Measurements from ENCODE around the gene MYO1G.
A peak's percentile ranks its signal among the peaks of the same experiment; 100 is the strongest.

MYO1G gene

DNA sequence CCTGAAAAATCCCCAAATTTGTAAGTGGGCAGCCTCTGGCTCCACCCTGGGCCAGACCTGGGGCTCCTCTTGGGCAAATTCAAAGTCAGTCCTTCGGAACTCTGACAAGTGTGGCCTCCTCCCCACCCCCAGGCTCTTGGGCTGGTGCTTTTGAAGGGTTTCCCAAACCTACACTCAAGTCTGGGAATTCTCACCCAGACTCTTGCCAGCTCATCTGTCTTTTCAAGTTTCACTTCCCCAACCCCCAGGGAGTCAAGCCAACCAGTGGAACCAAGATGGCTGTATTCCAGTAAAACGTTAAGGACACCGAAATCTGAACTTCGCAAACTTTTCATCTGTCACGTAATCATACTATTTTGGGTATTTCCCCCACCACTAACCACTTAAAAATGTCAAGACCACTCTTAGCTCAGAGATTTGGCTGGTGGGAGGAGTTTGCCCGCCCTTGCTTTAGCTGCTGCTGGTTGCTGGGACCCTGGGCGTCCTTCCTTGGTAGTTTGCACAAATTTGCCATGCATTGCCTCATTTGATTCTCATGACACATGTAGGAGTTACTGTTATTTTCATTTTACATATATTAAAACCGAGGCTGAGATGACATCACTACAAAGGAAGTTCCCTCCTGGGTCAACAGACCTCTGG lies 1.7 kb upstream of the MYO1G start:
- DNase-seq (ENCODE audit: low spot score): peak; percentile 72

DNA sequence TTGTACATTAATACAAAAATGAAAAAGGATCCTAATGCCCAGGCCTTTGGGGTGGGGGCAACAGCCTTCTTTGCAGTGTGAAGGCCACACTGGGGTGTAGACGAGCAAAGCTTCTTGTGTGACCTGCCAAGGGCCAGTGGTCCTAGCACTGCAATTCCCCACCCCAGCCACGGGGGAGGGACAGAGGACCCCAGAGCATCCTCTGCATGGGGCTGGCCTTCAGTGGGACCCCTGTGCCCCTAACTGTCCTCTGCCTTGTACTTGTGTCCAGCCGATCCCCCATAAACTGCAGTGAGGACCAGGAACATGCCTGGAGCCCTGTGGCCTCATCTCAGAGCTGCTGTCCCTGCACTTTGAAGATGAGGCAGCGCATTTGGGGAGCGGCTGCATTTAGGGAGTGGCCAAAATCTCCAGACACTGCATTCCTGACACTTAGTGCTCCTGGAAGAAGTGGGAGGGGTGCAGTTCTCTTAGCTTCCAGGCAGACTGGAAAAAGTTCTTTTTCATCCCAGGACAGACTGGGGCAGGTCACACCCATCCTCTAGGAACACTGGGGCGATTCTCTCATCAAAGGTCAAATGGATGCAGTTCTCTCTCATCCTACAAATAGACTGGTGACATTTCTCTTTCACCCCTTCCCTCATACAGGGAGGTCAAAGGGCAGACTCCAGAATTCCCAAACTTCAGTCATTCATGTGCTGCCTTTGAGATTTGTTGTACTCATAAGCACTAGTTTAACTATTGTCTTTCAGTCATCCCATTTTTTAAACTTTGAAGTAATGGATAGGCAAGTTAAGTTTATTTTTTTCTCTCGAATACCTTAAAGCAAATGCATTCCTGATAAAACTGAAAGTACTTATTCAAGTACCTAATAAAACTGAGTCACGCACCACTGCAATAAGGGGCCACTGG lies 922 bp upstream of the MYO1G start:
- no peak for DNase-seq (ENCODE audit: low spot score)

- DNase-seq (ENCODE audit: low spot score): no peak
Observed at GRCh38 chr7:44977959-44978335, 868 bp downstream of the MYO1G start.

- peak; percentile 87 for DNase-seq (ENCODE audit: low spot score)
Observed at GRCh38 chr7:44977304-44977958, 1.4 kb downstream of the MYO1G start.

DNA sequence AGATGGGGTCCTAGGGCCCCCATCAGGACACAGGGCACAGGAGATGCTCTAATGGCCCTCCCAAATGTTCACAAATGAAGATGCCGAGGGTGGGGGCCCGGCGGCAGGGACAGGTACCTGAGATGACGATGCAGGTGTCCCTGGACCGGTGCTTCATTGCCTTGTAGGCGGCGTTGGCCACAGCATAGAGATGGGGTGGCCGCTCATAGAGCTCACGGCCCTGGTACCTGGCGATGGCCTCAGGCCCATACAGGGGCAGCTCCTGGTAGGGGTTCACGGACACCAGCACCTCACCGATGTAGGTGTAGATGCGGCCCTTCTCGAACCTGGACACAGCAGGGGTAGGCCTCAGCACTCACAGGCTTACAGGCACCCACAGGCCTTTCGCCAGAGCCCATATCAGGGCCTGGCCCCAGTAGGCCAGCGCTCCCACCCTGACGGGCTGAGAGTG lies 2.0 kb downstream of the MYO1G start:
- no peak for DNase-seq (ENCODE audit: low spot score)

DNA sequence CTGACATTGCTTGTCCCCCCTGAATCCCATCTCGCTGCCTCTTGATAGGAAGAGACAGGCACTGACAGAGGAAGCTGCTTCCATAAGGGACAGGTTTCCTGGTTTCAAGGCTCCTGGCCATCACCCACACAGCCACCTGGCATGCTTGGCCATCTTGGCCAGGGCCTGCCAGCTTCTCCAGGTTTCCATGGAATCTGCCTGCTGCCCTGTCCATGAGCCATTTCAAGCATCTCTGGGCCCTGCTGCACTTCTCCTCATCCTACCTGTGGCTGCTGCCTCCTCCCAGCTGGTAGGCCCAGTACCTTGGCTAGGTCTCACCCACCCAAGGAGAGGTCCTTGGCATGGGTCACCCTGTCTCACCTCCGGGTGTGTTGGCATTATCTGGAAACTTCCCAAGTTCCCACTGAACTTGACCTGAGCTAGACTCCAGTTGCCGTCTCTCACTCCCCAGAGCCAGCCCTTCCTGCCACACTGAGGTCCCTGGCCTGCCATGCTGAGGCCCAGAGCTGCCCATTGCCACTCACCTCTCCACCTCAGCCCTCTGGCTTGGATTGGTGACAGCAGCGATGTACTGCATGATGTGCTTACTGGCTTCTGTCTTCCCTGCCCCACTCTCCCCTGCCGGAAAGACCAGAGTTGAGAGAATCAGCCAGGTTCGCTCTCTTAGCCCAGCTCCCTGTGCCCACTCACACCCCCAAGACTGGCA lies 2.6 kb downstream of the MYO1G start:
- no peak for DNase-seq (ENCODE audit: low spot score)

DNA sequence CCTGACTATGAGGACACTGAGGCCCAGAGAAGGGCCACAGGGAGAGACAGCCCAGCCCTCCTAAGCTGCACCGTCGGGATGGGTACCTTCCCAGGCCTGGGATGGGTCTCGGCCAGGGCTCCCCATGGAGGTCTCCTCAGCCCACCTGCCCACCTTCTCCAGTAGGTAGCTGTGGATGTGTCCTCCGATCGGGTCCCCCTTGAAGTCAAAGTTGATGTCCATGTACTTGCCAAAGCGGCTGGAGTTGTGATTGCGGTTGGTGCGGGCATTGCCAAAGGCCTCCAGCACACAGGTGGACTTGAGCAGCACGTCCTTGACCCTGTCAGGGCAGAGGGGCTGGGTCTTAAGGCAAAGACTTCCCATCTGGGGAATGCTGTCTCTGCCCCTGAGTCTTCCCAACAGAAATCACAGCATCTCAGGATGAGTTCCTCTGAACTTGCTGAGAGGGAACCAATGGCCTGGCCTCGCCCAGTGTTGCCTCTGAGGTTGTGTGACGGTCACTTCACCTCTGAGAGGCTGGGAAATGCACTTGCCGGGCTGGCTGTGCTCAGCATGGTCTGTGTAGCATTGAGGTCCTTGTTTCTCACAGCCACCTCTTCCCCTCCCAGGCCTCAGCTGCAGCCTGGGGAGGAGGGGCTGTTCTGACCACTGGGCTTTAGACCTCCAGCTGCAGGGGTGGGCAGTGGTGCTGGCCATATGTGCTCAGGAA lies 3.3 kb downstream of the MYO1G start:
- DNase-seq (ENCODE audit: low spot score): no peak

- no peak for DNase-seq (ENCODE audit: low spot score)
Observed at GRCh38 chr7:44974549-44974948, 4.3 kb downstream of the MYO1G start.

GRCh38 chr7:44973610-44974401 lies 5.0 kb downstream of the MYO1G start:
- peak; percentile 66 for DNase-seq (ENCODE audit: low spot score)

- no peak for DNase-seq (ENCODE audit: low spot score)
Observed at GRCh38 chr7:44972562-44972961, 6.3 kb downstream of the MYO1G start.

GRCh38 chr7:44971902-44972441 lies 6.8 kb downstream of the MYO1G start:
- DNase-seq (ENCODE audit: low spot score): no peak

- no peak for DNase-seq (ENCODE audit: low spot score)
Observed at GRCh38 chr7:44971188-44971901, 7.5 kb downstream of the MYO1G start.

DNA sequence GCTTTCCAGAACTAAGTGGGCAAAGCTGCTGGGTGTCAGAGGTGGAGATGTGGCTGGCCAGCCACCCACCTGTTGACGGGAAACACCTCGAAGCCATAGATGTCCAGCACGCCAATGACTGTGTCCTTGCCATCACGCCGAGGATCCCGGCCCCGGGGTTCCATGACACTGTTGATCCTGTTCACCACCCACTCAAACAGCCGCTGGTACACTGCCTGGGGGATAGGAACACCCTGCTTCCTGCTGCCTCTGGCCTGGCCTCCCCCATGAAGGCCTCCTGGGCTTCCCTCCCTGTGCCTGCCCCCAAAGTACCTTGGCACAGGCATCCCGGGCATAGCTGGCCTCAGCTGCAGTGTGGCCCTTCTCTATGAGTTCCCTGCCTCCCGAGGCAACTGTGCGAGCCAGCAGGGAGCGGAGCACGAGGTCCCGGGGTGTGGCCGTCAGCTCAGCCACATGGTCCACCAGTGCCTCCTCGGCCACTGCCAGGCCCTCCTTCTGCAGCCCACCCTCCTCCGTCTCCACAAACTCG lies 8.2 kb downstream of the MYO1G start:
- DNase-seq (ENCODE audit: low spot score): no peak

GRCh38 chr7:44969701-44970522 lies 8.9 kb downstream of the MYO1G start:
- DNase-seq (ENCODE audit: low spot score): no peak

- no peak for DNase-seq (ENCODE audit: low spot score)
Observed at GRCh38 chr7:44969049-44969700, 9.6 kb downstream of the MYO1G start.

DNA sequence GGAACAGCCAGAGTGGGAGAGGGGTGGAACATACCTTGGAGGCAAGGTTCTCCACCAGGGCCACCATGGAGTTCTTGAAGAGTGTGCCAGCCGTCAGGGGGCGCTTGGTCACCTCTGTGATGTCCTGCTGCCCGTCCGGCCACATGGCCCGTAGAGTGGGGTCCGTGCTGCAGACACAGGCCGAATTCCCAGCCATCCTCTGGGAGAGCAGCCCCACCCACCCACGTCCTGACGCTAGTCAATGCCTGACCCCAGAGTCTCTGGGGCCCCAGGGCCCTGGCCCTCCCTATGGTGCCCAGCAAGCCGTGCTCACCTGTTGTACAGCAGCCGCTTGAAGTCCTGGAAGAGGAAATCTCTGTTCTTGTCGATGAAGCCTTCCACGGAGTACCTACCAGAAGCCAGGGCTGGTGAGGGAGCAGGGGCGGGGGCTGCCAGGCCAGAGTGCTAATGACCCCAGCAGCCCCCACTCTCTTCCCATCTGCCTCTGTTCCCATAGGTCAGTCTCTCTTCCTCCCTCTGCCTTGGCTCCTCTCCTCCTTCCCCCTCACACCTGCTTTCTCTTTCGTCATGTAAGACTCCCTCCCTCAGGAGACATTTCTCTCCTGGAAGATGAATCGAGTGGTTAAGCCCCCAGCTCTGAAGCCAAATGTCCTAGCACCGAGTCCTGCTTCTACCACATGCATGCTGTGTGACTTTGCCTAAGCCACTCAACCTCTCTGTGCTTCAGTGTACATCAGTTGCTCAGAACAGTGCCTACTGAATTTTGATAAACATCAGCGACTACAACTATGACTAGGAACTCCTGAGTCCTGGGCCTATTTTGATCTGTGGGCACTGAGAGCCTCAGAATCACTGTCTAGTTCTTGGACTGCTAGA lies 11.0 kb downstream of the MYO1G start:
- DNase-seq (ENCODE audit: low spot score): no peak
